Measurements from ENCODE around the gene TLCD3B. TPM values are rescaled to one million over a fixed set of nuclear protein-coding genes. Genes with fewer than 3 reads are reported as not detected.

The TLCD3B gene
- total and polyA plus RNA-seq, 2 of the 4 experiments (the other 2 are of a cell fraction), result 0.19 TPM; not detected in 1

DNA sequence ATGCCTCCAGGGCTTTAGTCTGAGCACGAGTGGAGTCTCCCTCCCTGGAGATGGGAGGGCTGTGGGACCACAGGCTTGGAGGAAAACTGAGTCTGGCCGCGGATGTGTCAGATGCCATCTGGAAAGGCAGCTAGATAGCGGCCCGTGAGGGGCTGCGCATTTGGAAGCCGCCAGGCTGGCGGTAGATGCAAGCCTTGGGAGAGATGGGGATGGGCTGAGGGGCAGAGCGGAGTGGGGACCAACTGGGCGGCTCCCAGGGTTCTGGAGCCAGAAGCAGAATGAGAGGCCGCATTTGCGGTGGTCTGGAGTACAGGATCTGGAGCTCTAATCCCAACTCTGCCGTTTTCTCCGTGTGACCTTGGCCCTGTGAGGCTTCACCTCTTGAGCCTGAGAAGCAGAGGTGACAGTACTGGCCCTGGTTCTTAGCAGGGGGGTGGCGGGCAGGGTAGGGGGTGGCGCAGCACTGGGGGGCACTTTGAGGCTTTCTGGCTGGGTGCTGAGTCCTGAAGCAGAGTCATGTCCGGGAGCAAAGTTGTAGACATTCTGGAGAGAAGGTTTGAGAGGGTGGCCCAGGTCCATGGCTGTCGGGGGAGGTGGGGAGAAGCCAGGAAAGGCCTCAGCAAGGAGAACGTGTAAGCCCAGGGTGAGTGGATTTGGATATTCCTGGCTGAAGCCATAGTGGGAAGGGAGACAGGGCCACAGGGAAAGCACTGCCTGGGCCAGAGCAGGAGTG, 28.3 kb downstream of the TLCD3B start:
- Histone ChIP-seq H3K4ac (ENCODE audit: low read depth, low read length) (no peak overlapping the region), H3K4me2 (ENCODE audit: low read depth, low read length) (no peak overlapping the region), H4K8ac (ENCODE audit: low read depth in 2 of 2, low read length in 2 of 2) (no peak overlapping the region), H3K9ac (ENCODE audit: low read depth, low read length) (no peak overlapping the region), H2BK5ac (ENCODE audit: low read depth, low read length, poor library complexity, severe bottlenecking) (no peak overlapping the region), H3K56ac (ENCODE audit: extremely low read depth, insufficient read depth, low read length) (no peak overlapping the region), H3K36me3 (ENCODE audit: control insufficient read depth, insufficient read depth, low read length) (peaks cover 18% of the 10 kb centered on the region), H3K4me3 (ENCODE audit: insufficient read depth, low read depth, low read length) (no peak overlapping the region), H3K27ac (ENCODE audit: insufficient read depth, low read length) (no peak overlapping the region), H2AK5ac (ENCODE audit: low read depth, low read length) (no peak overlapping the region), H3K9me1 (ENCODE audit: insufficient read depth, low read length) (0 out of 2 replicates have a peak, but pooled peaks cover 2% of the 10 kb centered on the region), H2AK9ac (replicated peaks; ENCODE audit: low read depth, low read length, poor library complexity) (no peak overlapping the region), H3K14ac (replicated peaks; ENCODE audit: low read depth, low read length) (no peak overlapping the region), H3K27me3 (ENCODE audit: control insufficient read depth, insufficient read depth, low read length) (no peaks in the 10 kb centered on the region), H3K9me3 (ENCODE audit: control insufficient read depth, insufficient read depth, low read length) (no peaks in the 10 kb centered on the region), H2BK20ac (ENCODE audit: low read depth, low read length) (no peak overlapping the region), H2AFZ (replicated peaks; ENCODE audit: low read length, poor library complexity) (no peak overlapping the region), H4K91ac (ENCODE audit: insufficient read depth, low read depth, low read length) (no peak overlapping the region), H2BK120ac (ENCODE audit: low read depth, low read length) (no peak overlapping the region), H4K20me1 (ENCODE audit: insufficient read depth, low read length) (no peaks in the 10 kb centered on the region), H3K23ac (ENCODE audit: low read depth, low read length) (no peak overlapping the region), H3K18ac (ENCODE audit: low read depth, low read length) (no peak overlapping the region), H2BK15ac (ENCODE audit: low read depth, low read length) (no peak overlapping the region), H3K79me1 (ENCODE audit: low read depth in 1 of 2, low read length in 2 of 2) (peaks cover 6 to 17% of the 10 kb centered on the region in 2 experiments; a peak in 3 of 4 replicates), H4K5ac (ENCODE audit: low read depth, low read length) (no peak overlapping the region), H3K4me1 (ENCODE audit: control insufficient read depth, insufficient read depth, low read length) (no peaks in the 10 kb centered on the region)
- dilution Hi-C loops (cut with HindIII; ENCODE audit: low sequenced_read_pairs, unreplicated experiment) (no loop called here), intact Hi-C loops (cut with micrococcal nuclease) (no loop called here), in situ Hi-C loops (cut with MboI; ENCODE audit: low sequenced_read_pairs) (no loop called here)
- ATAC-seq (ENCODE audit: low read depth), result no peak
- WGBS, 2 experiments (ENCODE audit: extremely low coverage in 2 of 2, insufficient read length in 1 of 2), result 86% methylated on average over 6 of the region's 19 CpGs; no CpG with 5 or more reads in 1 of the 2 experiments
- TF ChIP-seq CTCF (conservative IDR thresholded peaks at IDR 0.05; ENCODE audit: low read depth, low read length) (no peak), SMC3 (IDR thresholded peaks at IDR 0.05; ENCODE audit: low read depth, low read length) (no peak), CEBPB (IDR thresholded peaks at IDR 0.05; ENCODE audit: low read depth, low read length) (no peak), MAZ (IDR thresholded peaks at IDR 0.05; ENCODE audit: borderline replicate concordance, low read depth, low read length) (no peak), RAD21 (IDR thresholded peaks at IDR 0.05; ENCODE audit: low read length) (no peak), MXI1 (IDR thresholded peaks at IDR 0.05; ENCODE audit: borderline replicate concordance, low read depth, low read length) (no peak), POLR2A (IDR thresholded peaks at IDR 0.05; ENCODE audit: low read depth, low read length) (no peak), RCOR1 (IDR thresholded peaks at IDR 0.05; ENCODE audit: insufficient replicate concordance, low read length) (no peak), FOS (IDR thresholded peaks at IDR 0.05; ENCODE audit: low read depth, low read length) (no peak), NFE2L2 (IDR thresholded peaks at IDR 0.05; ENCODE audit: low read depth, low read length) (no peak), CHD1 (IDR thresholded peaks at IDR 0.05; ENCODE audit: low read depth, low read length) (no peak), RFX5 (IDR thresholded peaks at IDR 0.05; ENCODE audit: low read depth, low read length) (no peak), MAFK (IDR thresholded peaks at IDR 0.05; ENCODE audit: low read depth, low read length) (no peak), BHLHE40 (IDR thresholded peaks at IDR 0.05; ENCODE audit: low read depth, low read length) (no peak)
- TF ChIP-seq, protein P1, sequence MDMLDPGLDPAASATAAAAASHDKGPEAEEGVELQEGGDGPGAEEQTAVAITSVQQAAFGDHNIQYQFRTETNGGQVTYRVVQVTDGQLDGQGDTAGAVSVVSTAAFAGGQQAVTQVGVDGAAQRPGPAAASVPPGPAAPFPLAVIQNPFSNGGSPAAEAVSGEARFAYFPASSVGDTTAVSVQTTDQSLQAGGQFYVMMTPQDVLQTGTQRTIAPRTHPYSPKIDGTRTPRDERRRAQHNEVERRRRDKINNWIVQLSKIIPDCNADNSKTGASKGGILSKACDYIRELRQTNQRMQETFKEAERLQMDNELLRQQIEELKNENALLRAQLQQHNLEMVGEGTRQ (IDR thresholded peaks at IDR 0.05; ENCODE audit: low read depth, low read length), result no peak
- TF ChIP-seq, protein P2, sequence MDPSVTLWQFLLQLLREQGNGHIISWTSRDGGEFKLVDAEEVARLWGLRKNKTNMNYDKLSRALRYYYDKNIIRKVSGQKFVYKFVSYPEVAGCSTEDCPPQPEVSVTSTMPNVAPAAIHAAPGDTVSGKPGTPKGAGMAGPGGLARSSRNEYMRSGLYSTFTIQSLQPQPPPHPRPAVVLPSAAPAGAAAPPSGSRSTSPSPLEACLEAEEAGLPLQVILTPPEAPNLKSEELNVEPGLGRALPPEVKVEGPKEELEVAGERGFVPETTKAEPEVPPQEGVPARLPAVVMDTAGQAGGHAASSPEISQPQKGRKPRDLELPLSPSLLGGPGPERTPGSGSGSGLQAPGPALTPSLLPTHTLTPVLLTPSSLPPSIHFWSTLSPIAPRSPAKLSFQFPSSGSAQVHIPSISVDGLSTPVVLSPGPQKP (IDR thresholded peaks at IDR 0.05; ENCODE audit: borderline replicate concordance, low read depth, low read length), result no peak
- DNase-seq, result no peak
- no TSS peak for BruUV-seq (replicated peaks)
- POLR2A ChIA-PET (ENCODE audit: unreplicated experiment), result no interaction called here
- CTCF ChIA-PET, result no interaction called here
